PC-9 (cell line): Measurements from ENCODE around the gene ZNF350. TPM values are rescaled to one million over a fixed set of nuclear protein-coding genes. Genes with fewer than 3 reads are reported as not detected.
"Not testable (repeated sequence)": the region's sequence is repeated elsewhere in the genome, so short reads cannot be mapped to it uniquely, and the experiment has no call there.

Experiments
- BruUV-seq: library from RNA; stranded (reverse); fragments of 400-500 nt; replicated peaks from 2 replicates; lab custom pipeline; 2021; lab: Mats Ljungman, UMichigan
- CTCF ChIA-PET: fragments of 300-600 bp; sonication (Branson Sonifier 250); formaldehyde crosslinking; loops from one replicate; lab custom pipeline; 2022; ENCODE audit warnings: antibody characterized with exemption; lab: Charles Lee
- POLR2A ChIA-PET: fragments of 300-600 bp; sonication (Branson Sonifier 250); formaldehyde crosslinking; loops from one replicate; lab custom pipeline; 2022; ENCODE audit warnings: antibody characterized with exemption; ENCODE audit not compliant: unreplicated experiment; lab: Charles Lee
- DNase-seq, 2 experiments: peaks; one replicate each; pipeline versions ENCODE4 v3.0.0 to v3.0.0-alpha.2; 2015 to 2022; ENCODE audit warnings: mixed read lengths in 1 of 2
- H2AFZ ChIP-seq: fragments of 200-600 bp; sonication (generic); 2 replicates; pipeline ENCODE4 v1.8.1; 2017; ENCODE audit warnings: antibody characterized with exemption
- H3F3A ChIP-seq: fragments of 200-600 bp; sonication (generic); 2 replicates; pipeline ENCODE4 v1.8.1; 2017; ENCODE audit warnings: antibody characterized with exemption, mild to moderate bottlenecking, low read depth; ENCODE audit not compliant: insufficient read depth
- H3K27ac ChIP-seq: fragments of 200-600 bp; sonication (generic); 2 replicates; pipeline ENCODE4 v1.6.1; 2016; ENCODE audit warnings: mixed run types
- H3K27me3 ChIP-seq: fragments of 200-600 bp; sonication (generic); 2 replicates; pipeline ENCODE4 v1.6.1; 2016; ENCODE audit warnings: low read depth, mixed run types; ENCODE audit not compliant: insufficient read depth
- H3K36me3 ChIP-seq: fragments of 200-600 bp; sonication (generic); 2 replicates; pipeline ENCODE4 v1.6.1; 2016; ENCODE audit warnings: low read depth, mixed run types
- H3K4me1 ChIP-seq: fragments of 200-600 bp; sonication (generic); replicated peaks from 2 replicates; pipeline ENCODE4 v1.6.1; 2016; ENCODE audit warnings: mixed run types; ENCODE audit not compliant: insufficient read depth
- H3K4me2 ChIP-seq: fragments of 200-600 bp; sonication (generic); 2 replicates; pipeline ENCODE4 v1.6.1; 2017; ENCODE audit warnings: mixed run types
- H3K4me3 ChIP-seq: fragments of 200-600 bp; sonication (generic); 2 replicates; pipeline ENCODE4 v1.6.1; 2016; ENCODE audit warnings: mixed run types
- H3K79me2 ChIP-seq: fragments of 200-600 bp; sonication (generic); 2 replicates; pipeline ENCODE4 v1.6.1; 2017; ENCODE audit warnings: low read depth, mixed run types
- H3K9me2 ChIP-seq: fragments of 200-600 bp; sonication (generic); 2 replicates; pipeline ENCODE4 v1.8.1; 2017; ENCODE audit warnings: mild to moderate bottlenecking; ENCODE audit not compliant: insufficient read depth
- H3K9me3 ChIP-seq: fragments of 200-600 bp; sonication (generic); 2 replicates; pipeline ENCODE4 v1.8.1; 2016; ENCODE audit warnings: low read depth; ENCODE audit not compliant: insufficient read depth
- H4K20me1 ChIP-seq: fragments of 200-600 bp; sonication (generic); 2 replicates; pipeline ENCODE4 v1.8.1; 2017; ENCODE audit not compliant: insufficient read depth
- EZH2 ChIP-seq: fragments of 200-600 bp; sonication (generic); IDR thresholded peaks from 2 replicates; pipeline ENCODE4 v1.8.0; 2017; ENCODE audit warnings: antibody characterized with exemption, low read depth
- intact Hi-C: fragments of 100-400 bp; cut with micrococcal nuclease; formaldehyde crosslinking; loops from one replicate; pipeline ENCODE4 v1.10.0; 2022; ENCODE audit not compliant: unreplicated experiment
- total RNA-seq: library from RNA; stranded (reverse); gene quantifications from 2 replicates; pipeline ENCODE4 v1.2.3, GENCODE V29; 2021
- TF ChIP-seq, protein P1 (sequence below): fragments of 200-600 bp; sonication (generic); conservative IDR thresholded peaks from 2 replicates; pipeline ENCODE4 v1.6.1; 2017; ENCODE audit warnings: mixed run types, antibody characterized with exemption, mild to moderate bottlenecking, moderate library complexity

Gene ZNF350
- total RNA-seq, 1 experiment from 2014 or later = 12.0 TPM

DNA sequence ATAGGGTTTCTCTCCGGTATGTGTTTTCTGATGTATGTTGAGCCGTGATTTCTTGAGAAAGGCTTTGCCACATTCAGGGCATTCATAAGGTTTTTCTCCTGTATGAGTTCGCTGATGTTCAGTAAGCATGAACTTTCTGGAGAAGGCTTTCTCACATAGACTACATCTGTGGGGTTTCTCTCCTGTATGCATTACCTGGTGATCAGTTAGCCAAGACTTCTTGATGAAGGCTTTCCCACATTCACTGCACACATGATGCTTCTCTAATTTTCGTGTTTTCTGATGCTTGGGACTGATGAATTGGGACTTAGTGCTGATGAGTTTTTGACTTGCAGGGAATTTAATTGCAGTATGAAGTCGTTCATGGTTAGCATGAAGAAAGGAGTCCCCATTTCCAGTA is 21.1 kb downstream of the ZNF350 start:
- CTCF ChIA-PET = no interaction called here
- POLR2A ChIA-PET = no interaction called here
- H2AFZ ChIP-seq = no peak overlapping the region
- intact Hi-C loops = no loop called here
- no peaks in the 10 kb centered on the region for H4K20me1 ChIP-seq
- BruUV-seq = no TSS peak
- H3K4me1 ChIP-seq = no peaks in the 10 kb centered on the region
- DNase-seq = no peak
- no peaks in the 10 kb centered on the region for H3K27me3 ChIP-seq
- H3K27ac ChIP-seq = no peak overlapping the region
- no peaks in the 10 kb centered on the region for H3K79me2 ChIP-seq
- no peak overlapping the region for H3K4me2 ChIP-seq
- no peak for TF ChIP-seq EZH2
- TF ChIP-seq, protein P1, sequence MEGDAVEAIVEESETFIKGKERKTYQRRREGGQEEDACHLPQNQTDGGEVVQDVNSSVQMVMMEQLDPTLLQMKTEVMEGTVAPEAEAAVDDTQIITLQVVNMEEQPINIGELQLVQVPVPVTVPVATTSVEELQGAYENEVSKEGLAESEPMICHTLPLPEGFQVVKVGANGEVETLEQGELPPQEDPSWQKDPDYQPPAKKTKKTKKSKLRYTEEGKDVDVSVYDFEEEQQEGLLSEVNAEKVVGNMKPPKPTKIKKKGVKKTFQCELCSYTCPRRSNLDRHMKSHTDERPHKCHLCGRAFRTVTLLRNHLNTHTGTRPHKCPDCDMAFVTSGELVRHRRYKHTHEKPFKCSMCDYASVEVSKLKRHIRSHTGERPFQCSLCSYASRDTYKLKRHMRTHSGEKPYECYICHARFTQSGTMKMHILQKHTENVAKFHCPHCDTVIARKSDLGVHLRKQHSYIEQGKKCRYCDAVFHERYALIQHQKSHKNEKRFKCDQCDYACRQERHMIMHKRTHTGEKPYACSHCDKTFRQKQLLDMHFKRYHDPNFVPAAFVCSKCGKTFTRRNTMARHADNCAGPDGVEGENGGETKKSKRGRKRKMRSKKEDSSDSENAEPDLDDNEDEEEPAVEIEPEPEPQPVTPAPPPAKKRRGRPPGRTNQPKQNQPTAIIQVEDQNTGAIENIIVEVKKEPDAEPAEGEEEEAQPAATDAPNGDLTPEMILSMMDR = no peak
- no peaks in the 10 kb centered on the region for H3K9me2 ChIP-seq
- H3K4me3 ChIP-seq = no peak overlapping the region
- H3K9me3 ChIP-seq = peaks cover 59% of the 10 kb centered on the region
- peaks cover 55% of the 10 kb centered on the region for H3K36me3 ChIP-seq
- no peaks in the 10 kb centered on the region; the same call in 1 of the 2 replicates for H3F3A ChIP-seq

DNA sequence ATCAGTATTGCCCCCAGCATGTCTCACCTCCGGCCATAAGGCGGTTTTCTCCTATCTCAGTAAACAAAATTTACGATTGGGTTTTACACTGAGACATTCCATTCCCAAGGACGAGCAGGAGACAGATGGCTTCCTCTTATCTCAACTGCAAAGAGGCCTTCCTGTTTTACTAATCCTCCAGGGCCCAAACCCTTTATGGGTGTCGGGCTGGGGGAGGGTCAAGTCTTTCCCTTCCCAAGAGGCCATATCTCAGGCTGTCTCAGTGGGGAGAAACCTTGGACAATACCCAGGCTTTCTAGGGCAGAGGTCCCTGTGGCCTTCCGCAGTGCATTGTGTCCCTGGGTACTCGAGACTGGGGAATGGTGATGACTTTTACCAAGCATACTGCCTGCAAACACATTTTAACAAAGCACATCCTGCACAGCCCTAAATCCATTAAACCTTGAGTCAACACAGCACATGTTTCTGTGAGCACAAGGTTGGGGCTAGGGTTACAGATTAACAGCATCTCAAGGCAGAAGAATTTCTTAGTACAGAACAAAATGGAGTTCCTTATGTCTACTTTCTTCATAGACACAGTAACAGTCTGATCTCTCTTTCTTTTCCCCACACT is 25.9 kb downstream of the ZNF350 start:
- DNase-seq, BruUV-seq, H2AFZ ChIP-seq, H3K27ac ChIP-seq, H3K4me1 ChIP-seq, CTCF ChIA-PET, H3K9me2 ChIP-seq, H3K4me3 ChIP-seq, H4K20me1 ChIP-seq, H3K4me2 ChIP-seq, POLR2A ChIA-PET, intact Hi-C loops, H3K27me3 ChIP-seq, H3K79me2 ChIP-seq, H3F3A ChIP-seq: not testable (repeated sequence)
- H3K9me3 ChIP-seq = peaks cover 37% of the 10 kb centered on the region
- peaks cover 18% of the 10 kb centered on the region for H3K36me3 ChIP-seq

DNA sequence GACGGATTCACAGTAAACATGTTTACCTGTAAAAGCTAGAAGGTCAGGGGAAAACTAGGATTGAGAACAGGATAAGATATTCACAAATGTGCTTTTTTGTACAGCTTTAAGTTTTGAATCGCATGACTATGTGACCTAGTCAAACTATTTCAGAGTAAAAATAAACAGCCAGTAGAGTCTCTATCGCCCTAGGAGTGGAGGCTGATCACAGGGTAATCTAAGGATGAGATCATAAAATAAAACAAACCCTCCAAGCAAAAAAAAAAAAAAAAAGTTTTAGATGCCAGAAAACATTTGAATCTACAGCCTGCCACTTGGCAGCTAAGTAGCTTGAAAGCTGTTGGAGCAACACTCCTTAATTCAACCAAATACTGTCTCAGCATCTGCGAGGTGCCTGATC is 26.8 kb downstream of the ZNF350 start:
- Histone ChIP-seq H3K27ac (no peak overlapping the region), H3K4me3 (no peak overlapping the region), H3K79me2 (no peaks in the 10 kb centered on the region), H3K27me3 (no peaks in the 10 kb centered on the region), H3K36me3 (peaks cover 8% of the 10 kb centered on the region; the same call in 1 of the 2 replicates), H3K4me2 (no peak overlapping the region), H4K20me1 (no peaks in the 10 kb centered on the region), H3K9me2 (no peaks in the 10 kb centered on the region), H3K4me1 (no peaks in the 10 kb centered on the region), H3F3A (no peaks in the 10 kb centered on the region; the same call in 1 of the 2 replicates), H3K9me3 (peaks cover 28% of the 10 kb centered on the region; the same call in 1 of the 2 replicates), H2AFZ (no peak overlapping the region)
- BruUV-seq = no TSS peak
- ChIA-PET POLR2A (no interaction called here), CTCF (no interaction called here)
- no peak for TF ChIP-seq EZH2
- TF ChIP-seq, protein P1 = no peak
- DNase-seq = no peak
- intact Hi-C loops = no loop called here

DNA sequence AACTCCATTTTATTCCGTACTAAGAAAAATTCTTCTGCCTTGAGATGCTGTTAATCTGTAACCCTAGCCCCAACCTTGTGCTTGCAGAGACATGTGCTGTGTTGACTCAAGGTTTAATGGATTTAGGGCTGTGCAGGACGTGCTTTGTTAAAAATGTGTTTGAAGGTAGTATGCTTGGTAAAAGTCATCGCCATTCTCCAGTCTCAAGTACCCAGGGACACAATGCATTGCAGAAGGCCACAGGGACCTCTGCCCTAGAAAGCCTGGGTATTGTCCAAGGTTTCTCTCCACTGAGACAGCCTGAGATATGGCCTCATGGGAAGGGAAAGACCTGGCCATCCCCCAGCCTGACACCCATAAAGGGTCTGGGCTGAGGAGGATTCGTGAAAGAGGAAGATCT is 28.8 kb downstream of the ZNF350 start:
- CTCF ChIA-PET, H3K36me3 ChIP-seq, H3F3A ChIP-seq, H3K9me2 ChIP-seq, H3K4me2 ChIP-seq, H3K27ac ChIP-seq, H2AFZ ChIP-seq, H3K4me3 ChIP-seq, intact Hi-C loops, H4K20me1 ChIP-seq, H3K79me2 ChIP-seq, POLR2A ChIA-PET, DNase-seq, BruUV-seq, H3K27me3 ChIP-seq, H3K4me1 ChIP-seq: not testable (repeated sequence)
- peaks cover 11% of the 10 kb centered on the region; the same call in 1 of the 2 replicates for H3K9me3 ChIP-seq
